Skeletal muscle satellite cell (primary cell): ENCODE results near the gene SPRED2. TPM values are rescaled to one million over a fixed set of nuclear protein-coding genes. Genes with fewer than 3 reads are reported as not detected.

ENCODE experiments used
- H3K27me3 ChIP-seq: 2 replicates; pipeline ENCODE4 v1.7.0; 2013; ENCODE audit warnings: low read length; ENCODE audit not compliant: control insufficient read depth, insufficient read depth
- H3K36me3 ChIP-seq: 2 replicates; pipeline ENCODE4 v1.7.0; 2013; ENCODE audit warnings: mild to moderate bottlenecking, control low read depth, low read length; ENCODE audit not compliant: insufficient read depth
- H3K4me1 ChIP-seq: 2 replicates; pipeline ENCODE4 v1.7.0; 2013; ENCODE audit warnings: low read length; ENCODE audit not compliant: control insufficient read depth, insufficient read depth
- H3K4me2 ChIP-seq: 2 replicates; pipeline ENCODE4 v1.7.0; 2013; ENCODE audit warnings: mild to moderate bottlenecking, low read length
- H3K4me3 ChIP-seq: 2 replicates; pipeline ENCODE4 v1.7.0; 2013; ENCODE audit warnings: low read length
- H3K9ac ChIP-seq: 2 replicates; pipeline ENCODE4 v1.7.0; 2013; ENCODE audit warnings: mild to moderate bottlenecking, low read depth, low read length, moderate library complexity
- H3K9me3 ChIP-seq: replicated peaks from 2 replicates; pipeline ENCODE4 v1.7.0; 2013; ENCODE audit warnings: mild to moderate bottlenecking, control low read depth, low read length
- total RNA-seq: library from RNA; depleted of rRNA; stranded (reverse); fragments of >200 nt; gene quantifications from 2 replicates; pipeline ENCODE4 v1.2.3, GENCODE V29; 2012; rRNA removed

Gene SPRED2, protein sequence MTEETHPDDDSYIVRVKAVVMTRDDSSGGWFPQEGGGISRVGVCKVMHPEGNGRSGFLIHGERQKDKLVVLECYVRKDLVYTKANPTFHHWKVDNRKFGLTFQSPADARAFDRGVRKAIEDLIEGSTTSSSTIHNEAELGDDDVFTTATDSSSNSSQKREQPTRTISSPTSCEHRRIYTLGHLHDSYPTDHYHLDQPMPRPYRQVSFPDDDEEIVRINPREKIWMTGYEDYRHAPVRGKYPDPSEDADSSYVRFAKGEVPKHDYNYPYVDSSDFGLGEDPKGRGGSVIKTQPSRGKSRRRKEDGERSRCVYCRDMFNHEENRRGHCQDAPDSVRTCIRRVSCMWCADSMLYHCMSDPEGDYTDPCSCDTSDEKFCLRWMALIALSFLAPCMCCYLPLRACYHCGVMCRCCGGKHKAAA
- 21.5 and 36.9 TPM in 2 replicates for total RNA-seq

- H3K4me1 ChIP-seq, result peaks cover 26% of the 10 kb centered on the region
Measured at GRCh38 chr2:65432227-65433190, at the start of gene SPRED2. TSS of gene SPRED2 (minus strand) at chr2:65432599. CDS start at chr2:65431987, 612 bp downstream.

GRCh38 chr2:65481961-65482360, 49.6 kb upstream of the SPRED2 start:
- H3K9me3 ChIP-seq, result no peaks in the 10 kb centered on the region
- no peak overlapping the region for H3K4me2 ChIP-seq
- H3K4me3 ChIP-seq, result no peak overlapping the region
- H3K36me3 ChIP-seq, result no peaks in the 10 kb centered on the region
- H3K9ac ChIP-seq, result no peak overlapping the region
- no peaks in the 10 kb centered on the region for H3K4me1 ChIP-seq
- H3K27me3 ChIP-seq, result peaks cover 12% of the 10 kb centered on the region

More at GRCh38 chr2:65432227-65433190, at the start of gene SPRED2:
- peak within 1 kb of the TSS; percentile 82 for H3K4me2 ChIP-seq
- H3K9me3 ChIP-seq, result no peaks in the 10 kb centered on the region
- peak within 1 kb of the TSS; percentile 90 for H3K9ac ChIP-seq
- H3K27me3 ChIP-seq, result no peaks in the 10 kb centered on the region
- no peaks in the 10 kb centered on the region for H3K36me3 ChIP-seq
- peak within 1 kb of the TSS; percentile 76 for H3K4me3 ChIP-seq

DNA sequence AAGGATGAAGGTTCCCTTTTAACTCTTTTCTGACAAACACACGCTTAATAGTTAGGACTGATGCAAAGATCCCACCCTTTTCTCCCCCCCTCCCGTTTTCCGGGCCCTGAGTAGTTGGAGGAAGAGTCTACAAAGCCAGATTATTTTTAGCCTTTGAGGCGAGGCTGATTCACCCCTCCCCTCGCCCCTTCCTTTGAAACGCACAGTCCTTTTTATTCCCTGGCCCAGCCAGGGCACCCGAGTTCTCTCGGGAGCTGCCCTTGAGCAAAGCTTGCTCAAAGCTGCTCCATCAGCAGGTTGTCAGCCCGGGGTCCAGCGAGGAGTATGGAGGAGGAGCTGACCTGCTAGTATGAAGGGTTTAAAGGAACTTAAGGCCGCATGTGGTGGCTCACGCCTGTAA, 47.1 kb upstream of the SPRED2 start:
- peaks cover 12% of the 10 kb centered on the region for H3K27me3 ChIP-seq
- H3K4me3 ChIP-seq, result no peak overlapping the region
- H3K36me3 ChIP-seq, result no peaks in the 10 kb centered on the region
- no peak overlapping the region for H3K9ac ChIP-seq
- H3K4me1 ChIP-seq, result no peaks in the 10 kb centered on the region
- peaks cover 11% of the 10 kb centered on the region for H3K9me3 ChIP-seq
- no peak overlapping the region for H3K4me2 ChIP-seq

DNA sequence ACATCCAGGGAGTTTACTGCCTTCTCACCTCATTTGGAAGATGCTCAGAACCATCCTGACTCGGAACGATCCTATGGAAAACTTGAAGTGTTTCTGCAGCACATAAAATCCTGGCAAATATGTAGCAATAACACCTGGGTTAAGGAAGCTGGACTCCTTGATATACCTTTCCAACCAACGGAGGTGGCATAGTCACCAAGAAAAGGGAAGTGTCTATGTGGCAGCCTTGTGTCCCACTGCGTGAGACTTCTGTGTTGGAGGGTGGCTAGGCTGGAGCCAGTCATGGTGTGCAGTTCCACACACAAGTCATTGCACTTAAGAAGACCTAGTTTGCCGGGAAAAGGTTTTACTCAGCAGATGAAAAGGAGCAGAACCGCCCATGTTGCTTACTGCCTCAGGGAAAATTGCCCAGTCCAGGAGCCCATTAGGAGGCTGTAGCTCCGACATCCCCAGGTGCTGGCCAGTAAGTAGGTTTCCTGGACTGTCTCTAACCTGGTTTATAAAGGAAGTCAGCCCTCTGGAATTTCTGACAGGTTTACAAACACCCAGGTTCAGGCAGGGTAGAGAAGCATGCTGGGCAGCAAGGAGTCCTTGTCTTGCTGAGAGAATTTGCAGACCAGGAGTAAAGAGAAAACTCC, 46.2 kb upstream of the SPRED2 start:
- H3K4me1 ChIP-seq, result no peaks in the 10 kb centered on the region
- peaks cover 11% of the 10 kb centered on the region for H3K9me3 ChIP-seq
- H3K4me2 ChIP-seq, result no peak overlapping the region
- H3K36me3 ChIP-seq, result no peaks in the 10 kb centered on the region
- H3K4me3 ChIP-seq, result no peak overlapping the region
- H3K27me3 ChIP-seq, result peaks cover 12% of the 10 kb centered on the region
- no peak overlapping the region for H3K9ac ChIP-seq

DNA sequence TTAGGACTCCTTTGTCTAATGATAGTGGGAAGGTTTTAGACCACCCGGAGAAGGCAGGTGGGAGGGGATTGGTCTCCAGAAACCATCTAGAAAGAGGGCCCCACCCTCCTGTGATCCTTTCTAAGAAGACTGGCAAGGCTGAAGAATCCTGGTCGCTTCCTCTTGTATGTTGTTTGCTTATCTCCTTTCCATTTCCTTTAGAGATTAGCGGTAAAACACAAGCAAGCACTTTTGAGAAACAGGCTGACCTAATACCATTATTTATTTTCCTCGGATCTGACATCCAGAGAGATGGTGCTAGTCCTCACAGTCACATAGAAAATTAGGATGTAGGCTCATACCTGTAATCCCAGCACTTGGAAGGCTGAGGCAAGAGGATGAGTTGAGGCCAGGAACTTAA, 45.2 kb upstream of the SPRED2 start:
- Histone ChIP-seq H3K27me3 (peaks cover 12% of the 10 kb centered on the region), H3K9ac (no peak overlapping the region), H3K9me3 (peaks cover 11% of the 10 kb centered on the region), H3K4me3 (no peak overlapping the region), H3K4me2 (no peak overlapping the region), H3K36me3 (no peaks in the 10 kb centered on the region), H3K4me1 (no peaks in the 10 kb centered on the region)

DNA sequence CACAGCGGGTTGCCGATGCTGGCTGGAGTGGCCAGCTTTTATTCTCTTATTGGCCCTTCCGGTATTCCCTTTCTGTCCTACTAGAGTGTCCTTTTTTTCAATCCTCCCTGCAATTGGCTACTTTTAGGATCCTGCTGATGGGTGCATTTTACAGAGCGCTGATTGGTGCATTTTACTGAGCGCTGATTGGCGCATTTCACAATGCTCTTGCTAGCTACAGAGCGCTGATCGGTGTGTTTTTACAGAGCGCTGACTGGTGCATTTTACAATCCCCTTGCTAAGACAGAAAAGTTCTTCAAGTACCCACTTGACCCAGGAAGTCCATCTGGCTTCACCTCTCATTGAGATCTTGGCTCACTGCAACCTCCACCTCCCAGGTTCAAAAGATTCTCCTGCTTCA, 44.4 kb upstream of the SPRED2 start:
- H3K4me1 ChIP-seq, result no peaks in the 10 kb centered on the region
- H3K9me3 ChIP-seq, result peaks cover 11% of the 10 kb centered on the region
- H3K4me2 ChIP-seq, result no peak overlapping the region
- H3K27me3 ChIP-seq, result peaks cover 12% of the 10 kb centered on the region
- no peaks in the 10 kb centered on the region for H3K36me3 ChIP-seq
- no peak overlapping the region for H3K4me3 ChIP-seq
- no peak overlapping the region for H3K9ac ChIP-seq

DNA sequence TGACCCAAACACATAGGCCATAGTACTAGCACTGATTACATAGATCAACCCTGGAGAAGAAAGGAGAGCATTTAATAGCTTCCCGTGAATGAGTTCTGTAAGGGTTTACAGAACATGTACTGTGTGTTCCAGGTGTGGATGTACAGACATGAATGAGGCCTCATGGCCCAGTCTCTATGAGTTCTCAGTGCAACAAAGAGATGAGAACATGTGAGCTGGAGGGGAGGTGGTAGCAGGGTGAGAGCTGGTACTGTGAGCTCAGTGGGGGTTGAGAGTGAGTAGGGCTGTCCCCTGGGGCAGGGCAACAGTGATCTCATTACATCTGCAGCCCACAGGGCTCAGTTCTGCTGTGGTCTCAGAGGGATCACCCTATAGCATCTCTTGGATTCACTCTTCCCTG, 42.6 kb upstream of the SPRED2 start:
- Histone ChIP-seq H3K27me3 (peaks cover 10% of the 10 kb centered on the region), H3K36me3 (no peaks in the 10 kb centered on the region), H3K4me2 (no peak overlapping the region), H3K9me3 (peaks cover 11% of the 10 kb centered on the region), H3K9ac (no peak overlapping the region), H3K4me3 (no peak overlapping the region), H3K4me1 (no peaks in the 10 kb centered on the region)

DNA sequence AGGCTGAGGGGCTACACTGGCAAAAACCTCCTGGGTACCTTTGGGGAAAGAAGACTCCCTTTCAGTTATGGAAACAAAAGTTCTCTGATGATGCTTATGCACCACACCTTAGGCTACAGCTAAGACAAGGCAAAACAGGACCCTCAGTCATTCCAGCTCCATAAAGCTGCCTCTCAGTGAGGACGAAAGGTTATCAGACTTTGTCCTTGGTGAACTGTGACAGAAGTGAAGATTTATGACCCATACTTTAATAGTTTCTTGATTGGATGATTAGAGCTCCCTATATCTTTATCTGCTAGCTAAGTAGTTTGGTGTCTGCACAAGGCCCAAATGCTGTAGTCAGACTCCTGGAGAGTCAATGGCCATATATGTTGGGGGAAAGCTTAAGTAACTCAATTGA, 40.6 kb upstream of the SPRED2 start:
- no peaks in the 10 kb centered on the region for H3K4me1 ChIP-seq
- H3K36me3 ChIP-seq, result no peaks in the 10 kb centered on the region
- no peak overlapping the region for H3K4me2 ChIP-seq

DNA sequence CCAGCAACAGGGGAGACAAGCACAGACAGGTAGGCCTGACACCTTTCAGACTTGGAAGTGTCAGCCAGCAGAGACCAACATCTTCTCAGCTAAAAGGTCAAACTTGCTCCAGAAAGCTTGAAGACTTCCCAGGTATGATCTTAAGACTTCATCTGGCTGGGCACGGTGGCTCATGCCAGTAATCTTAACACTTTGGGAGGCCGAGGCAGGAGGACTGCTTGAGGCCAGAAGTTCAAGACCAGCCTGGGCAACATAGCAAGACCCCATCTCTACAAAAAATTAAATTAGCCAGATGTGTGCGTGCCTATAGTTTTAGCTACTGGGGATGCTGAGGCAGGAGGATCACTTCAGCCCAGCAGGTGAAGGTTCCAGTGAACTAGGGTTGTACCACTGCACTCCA, 39.0 kb upstream of the SPRED2 start:
- H3K4me1 ChIP-seq, result no peaks in the 10 kb centered on the region
- H3K36me3 ChIP-seq, result no peaks in the 10 kb centered on the region
- H3K9me3 ChIP-seq, result peaks cover 11% of the 10 kb centered on the region

More for the DNA sequence above, 40.6 kb upstream of the SPRED2 start:
- Histone ChIP-seq H3K4me3 (no peak overlapping the region), H3K27me3 (no peaks in the 10 kb centered on the region), H3K9ac (no peak overlapping the region), H3K9me3 (peaks cover 11% of the 10 kb centered on the region)

GRCh38 chr2:65466551-65466950, 34.2 kb upstream of the SPRED2 start:
- H3K27me3 ChIP-seq, result peaks cover 3% of the 10 kb centered on the region
- H3K9me3 ChIP-seq, result no peaks in the 10 kb centered on the region
- no peaks in the 10 kb centered on the region for H3K4me1 ChIP-seq
- no peak overlapping the region for H3K9ac ChIP-seq
- no peak overlapping the region for H3K4me3 ChIP-seq
- H3K4me2 ChIP-seq, result no peak overlapping the region
- no peaks in the 10 kb centered on the region for H3K36me3 ChIP-seq

More for the DNA sequence above, 39.0 kb upstream of the SPRED2 start:
- H3K9ac ChIP-seq, result no peak overlapping the region
- H3K27me3 ChIP-seq, result no peaks in the 10 kb centered on the region
- H3K4me3 ChIP-seq, result no peak overlapping the region
- H3K4me2 ChIP-seq, result no peak overlapping the region

DNA sequence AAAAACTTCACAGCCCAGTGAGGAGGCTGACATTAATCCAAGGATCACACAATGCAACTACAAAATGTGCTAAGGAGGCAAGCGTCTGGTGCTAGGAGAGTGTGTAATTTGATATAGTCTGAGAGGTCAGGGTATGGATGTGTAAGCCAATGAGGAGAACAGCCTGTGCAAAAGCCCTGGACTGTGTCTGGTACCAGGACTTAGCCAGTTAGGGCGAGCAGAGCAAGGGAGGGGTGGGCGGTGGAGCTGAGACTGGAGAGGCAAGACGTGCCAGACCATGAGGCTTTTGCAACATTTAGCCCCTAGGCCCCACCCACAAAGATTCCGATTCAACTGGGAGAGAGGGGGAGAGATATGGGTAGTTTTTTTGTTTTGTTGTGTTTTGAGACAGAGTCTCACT, 33.5 kb upstream of the SPRED2 start:
- no peak overlapping the region for H3K4me2 ChIP-seq
- no peak overlapping the region for H3K9ac ChIP-seq
- H3K4me1 ChIP-seq, result no peaks in the 10 kb centered on the region
- peaks cover 7% of the 10 kb centered on the region for H3K27me3 ChIP-seq
- no peaks in the 10 kb centered on the region for H3K9me3 ChIP-seq
- H3K36me3 ChIP-seq, result no peaks in the 10 kb centered on the region
- H3K4me3 ChIP-seq, result no peak overlapping the region
